SU-DHL-6 (cell line): ENCODE data around the gene CDK19.
"Not testable (repeated sequence)": the region's sequence is repeated elsewhere in the genome, so short reads cannot be mapped to it uniquely, and the experiment has no call there.

ENCODE experiments used
- EZH2phosphoT487 ChIP-seq: fragments of 200-600 bp; sonication (generic), shearing (Covaris generic); conservative IDR thresholded peaks from 2 replicates; pipeline ENCODE4 v1.6.1; 2018; ENCODE audit warnings: mild to moderate bottlenecking, antibody characterized with exemption, low read length, moderate library complexity, mixed read lengths
- TF ChIP-seq, protein P1 (sequence below): fragments of 200-600 bp; sonication (generic); IDR thresholded peaks from one replicate; pipeline ENCODE4 v1.5.1; 2017; ENCODE audit warnings: antibody characterized with exemption, mild to moderate bottlenecking, low read length, moderate library complexity; ENCODE audit not compliant: insufficient read depth, poor library complexity, severe bottlenecking

DNA sequence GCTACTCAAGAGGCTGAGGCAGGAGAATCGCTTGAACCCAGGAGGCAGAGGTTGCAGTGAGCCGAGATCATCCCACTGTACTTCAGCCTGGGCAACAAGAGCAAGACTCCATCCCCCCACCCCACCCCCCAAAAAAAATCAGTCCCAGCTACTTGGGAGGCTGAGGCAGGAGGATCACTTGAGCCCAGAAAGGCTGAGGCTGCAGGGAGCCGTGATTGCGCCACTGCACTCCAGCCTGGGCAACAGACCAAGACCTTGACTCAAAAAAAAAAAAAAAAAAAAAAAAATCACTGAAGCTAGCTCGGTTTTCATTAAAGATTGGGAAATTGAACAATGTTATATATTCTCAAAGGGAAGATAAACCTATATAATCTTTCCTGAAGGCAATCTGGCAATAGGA is 20.5 kb upstream of the CDK19 start:
- TF ChIP-seq EZH2phosphoT487 = not testable (repeated sequence)
- TF ChIP-seq, protein P1, sequence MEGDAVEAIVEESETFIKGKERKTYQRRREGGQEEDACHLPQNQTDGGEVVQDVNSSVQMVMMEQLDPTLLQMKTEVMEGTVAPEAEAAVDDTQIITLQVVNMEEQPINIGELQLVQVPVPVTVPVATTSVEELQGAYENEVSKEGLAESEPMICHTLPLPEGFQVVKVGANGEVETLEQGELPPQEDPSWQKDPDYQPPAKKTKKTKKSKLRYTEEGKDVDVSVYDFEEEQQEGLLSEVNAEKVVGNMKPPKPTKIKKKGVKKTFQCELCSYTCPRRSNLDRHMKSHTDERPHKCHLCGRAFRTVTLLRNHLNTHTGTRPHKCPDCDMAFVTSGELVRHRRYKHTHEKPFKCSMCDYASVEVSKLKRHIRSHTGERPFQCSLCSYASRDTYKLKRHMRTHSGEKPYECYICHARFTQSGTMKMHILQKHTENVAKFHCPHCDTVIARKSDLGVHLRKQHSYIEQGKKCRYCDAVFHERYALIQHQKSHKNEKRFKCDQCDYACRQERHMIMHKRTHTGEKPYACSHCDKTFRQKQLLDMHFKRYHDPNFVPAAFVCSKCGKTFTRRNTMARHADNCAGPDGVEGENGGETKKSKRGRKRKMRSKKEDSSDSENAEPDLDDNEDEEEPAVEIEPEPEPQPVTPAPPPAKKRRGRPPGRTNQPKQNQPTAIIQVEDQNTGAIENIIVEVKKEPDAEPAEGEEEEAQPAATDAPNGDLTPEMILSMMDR = not testable (repeated sequence)
